ENCODE results near the gene SNX15. TPM values are rescaled to one million over a fixed set of nuclear protein-coding genes. Genes with fewer than 3 reads are reported as not detected.

SNX15 gene
- total RNA-seq, 1 donor from 2014 or later = 12.0 TPM

DNA sequence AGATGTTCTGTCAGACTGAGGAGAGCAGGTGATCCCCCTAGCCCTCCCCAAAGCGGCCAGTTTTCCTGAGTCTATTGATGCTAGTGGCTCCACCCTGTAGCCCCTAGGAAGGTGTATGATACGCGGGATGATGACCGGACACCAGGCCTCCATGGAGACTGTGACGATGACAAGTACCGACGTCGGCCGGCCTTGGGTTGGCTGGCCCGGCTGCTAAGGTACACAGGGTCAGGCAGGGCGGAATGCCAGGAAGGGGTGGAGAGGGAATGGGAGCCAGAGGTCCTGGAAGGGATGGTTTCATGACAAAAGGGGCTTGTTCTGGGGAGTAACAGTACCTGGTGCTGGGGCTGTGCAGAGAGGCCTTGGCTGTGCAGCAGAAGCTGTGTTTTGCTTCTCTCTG is 60.0 kb downstream of the SNX15 start:
- Histone ChIP-seq H3K4me3 (ENCODE audit: low read length in 3 of 3) (no peak overlapping the region), H3K9ac (ENCODE audit: low read depth in 1 of 3, low read length in 3 of 3) (no peak overlapping the region), H3K4me1 (ENCODE audit: control insufficient read depth in 3 of 3, insufficient read depth in 3 of 3, low read length in 3 of 3) (peaks cover 20 to 23% (median 21%) of the 10 kb centered on the region in 3 donors), H3K27me3 (ENCODE audit: control insufficient read depth in 3 of 3, insufficient read depth in 3 of 3, low read length in 3 of 3) (no peaks in the 10 kb centered on the region), H3K27ac (ENCODE audit: low read depth, low read length) (no peak overlapping the region), H3K9me3 (ENCODE audit: control insufficient read depth in 3 of 3, low read length in 3 of 3) (no peaks in the 10 kb centered on the region), H3K36me3 (ENCODE audit: control insufficient read depth in 3 of 3, insufficient read depth in 3 of 3, low read length in 3 of 3) (peaks cover 31 to 37% (median 32%) of the 10 kb centered on the region in 3 donors)

DNA sequence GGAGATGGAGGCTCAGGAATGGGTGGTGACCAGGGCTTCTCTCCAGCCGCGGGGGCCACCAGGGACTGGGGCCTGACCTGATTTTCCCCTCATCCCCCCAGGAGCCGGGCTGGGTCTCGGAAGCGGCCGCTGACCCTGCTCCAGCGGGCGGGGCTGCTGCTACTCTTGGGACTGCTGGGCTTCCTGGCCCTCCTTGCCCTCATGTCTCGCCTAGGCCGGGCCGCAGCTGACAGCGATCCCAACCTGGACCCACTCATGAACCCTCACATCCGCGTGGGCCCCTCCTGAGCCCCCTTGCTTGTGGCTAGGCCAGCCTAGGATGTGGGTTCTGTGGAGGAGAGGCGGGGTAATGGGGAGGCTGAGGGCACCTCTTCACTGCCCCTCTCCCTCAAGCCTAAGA is 60.6 kb downstream of the SNX15 start:
- H3K4me3 ChIP-seq (ENCODE audit: low read length in 3 of 3) = no peak overlapping the region
- no peak overlapping the region for H3K27ac ChIP-seq (ENCODE audit: low read depth, low read length)
- no peaks in the 10 kb centered on the region for H3K9me3 ChIP-seq (ENCODE audit: control insufficient read depth in 3 of 3, low read length in 3 of 3)
- no peak overlapping the region for H3K9ac ChIP-seq (ENCODE audit: low read depth in 1 of 3, low read length in 3 of 3)
- peaks cover 20 to 23% (median 21%) of the 10 kb centered on the region in 3 donors for H3K4me1 ChIP-seq (ENCODE audit: control insufficient read depth in 3 of 3, insufficient read depth in 3 of 3, low read length in 3 of 3)
- H3K36me3 ChIP-seq (ENCODE audit: control insufficient read depth in 3 of 3, insufficient read depth in 3 of 3, low read length in 3 of 3) = peaks cover 31 to 37% (median 32%) of the 10 kb centered on the region in 3 donors
- H3K27me3 ChIP-seq (ENCODE audit: control insufficient read depth in 3 of 3, insufficient read depth in 3 of 3, low read length in 3 of 3) = no peaks in the 10 kb centered on the region

DNA sequence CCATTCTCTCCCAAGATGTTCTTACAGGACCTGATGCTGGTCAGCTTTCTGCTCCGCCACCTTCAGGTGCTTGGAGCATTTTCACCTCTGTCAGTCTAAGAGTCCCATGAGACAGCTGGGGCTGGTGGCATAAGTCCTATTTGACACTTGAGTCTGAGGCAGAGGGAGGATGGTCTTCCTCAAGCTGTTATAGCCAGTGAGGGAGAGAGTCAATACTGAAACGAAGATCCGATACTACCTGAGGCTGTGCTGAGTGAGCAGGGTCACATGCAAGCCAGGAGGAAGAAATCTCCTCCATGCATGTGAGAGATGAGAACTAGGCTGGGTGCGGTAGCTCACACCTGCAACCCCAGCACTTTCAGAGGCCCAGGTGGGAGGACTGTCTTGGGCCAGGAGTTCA is 62.4 kb downstream of the SNX15 start:
- no peak overlapping the region for H3K27ac ChIP-seq (ENCODE audit: low read depth, low read length)
- no peaks in the 10 kb centered on the region for H3K9me3 ChIP-seq (ENCODE audit: control insufficient read depth in 3 of 3, low read length in 3 of 3)
- H3K4me3 ChIP-seq (ENCODE audit: low read length in 3 of 3) = no peak overlapping the region
- H3K27me3 ChIP-seq (ENCODE audit: control insufficient read depth in 3 of 3, insufficient read depth in 3 of 3, low read length in 3 of 3) = no peaks in the 10 kb centered on the region
- H3K9ac ChIP-seq (ENCODE audit: low read depth in 1 of 3, low read length in 3 of 3) = no peak overlapping the region
- H3K36me3 ChIP-seq (ENCODE audit: control insufficient read depth in 3 of 3, insufficient read depth in 3 of 3, low read length in 3 of 3) = peaks cover 31 to 37% (median 32%) of the 10 kb centered on the region in 3 donors
- peaks cover 9 to 12% (median 11%) of the 10 kb centered on the region in 3 donors for H3K4me1 ChIP-seq (ENCODE audit: control insufficient read depth in 3 of 3, insufficient read depth in 3 of 3, low read length in 3 of 3)

Small RNA genes lying within 50 kb of the gene (small RNA-seq; reads per million reads assigned to genes)
- gene MIR6879 = not detected
- gene SNX15 = not detected

Other genes with a start within 250 kb of the SNX15 start
- 102 TPM for gene SF1, start 248.9 kb upstream of the SNX15 start, total RNA-seq
- gene MAP4K2, start 224.2 kb upstream of the SNX15 start, total RNA-seq = 2.6 TPM
- 7.3 TPM for gene MEN1, start 216.9 kb upstream of the SNX15 start, total RNA-seq
- gene CDC42BPG, start 182.8 kb upstream of the SNX15 start, total RNA-seq = under 0.01 TPM
- gene EHD1, start 148.8 kb upstream of the SNX15 start, total RNA-seq = 28.2 TPM
- gene ATG2A, start 110.2 kb upstream of the SNX15 start, total RNA-seq = 3.1 TPM
- gene PPP2R5B, start 102.8 kb upstream of the SNX15 start, total RNA-seq = 6.3 TPM
- gene GPHA2, start 91.5 kb upstream of the SNX15 start, total RNA-seq = not detected
- gene MAJIN, start 55.3 kb upstream of the SNX15 start, total RNA-seq = not detected
- gene BATF2, start 30.5 kb upstream of the SNX15 start, total RNA-seq = 0.52 TPM
- gene ARL2, start 13.3 kb upstream of the SNX15 start, total RNA-seq = 53.2 TPM
- gene SAC3D1, start 13.8 kb downstream of the SNX15 start, total RNA-seq = 5.2 TPM
- 8.4 TPM for gene NAALADL1, start 31.1 kb downstream of the SNX15 start, total RNA-seq
- gene CDCA5, start 56.6 kb downstream of the SNX15 start, total RNA-seq = 1.0 TPM
- 22.4 TPM for gene ZFPL1, start 56.8 kb downstream of the SNX15 start, total RNA-seq
- 166 TPM for gene VPS51, start 68.8 kb downstream of the SNX15 start, total RNA-seq
- gene TM7SF2, start 84.4 kb downstream of the SNX15 start, total RNA-seq = 8.4 TPM
- gene ZNHIT2, start 90.3 kb downstream of the SNX15 start, total RNA-seq = 4.2 TPM
- 292 TPM for gene FAU, start 94.7 kb downstream of the SNX15 start, total RNA-seq
- 21.4 TPM for gene MRPL49, start 94.9 kb downstream of the SNX15 start, total RNA-seq
- 19.8 TPM for gene SYVN1, start 107.1 kb downstream of the SNX15 start, total RNA-seq
- not detected for gene SPDYC, start 142.8 kb downstream of the SNX15 start, total RNA-seq
- 75.2 TPM for gene CAPN1, start 154.5 kb downstream of the SNX15 start, total RNA-seq
- gene POLA2, start 234.5 kb downstream of the SNX15 start, total RNA-seq = 2.1 TPM